ENCODE measurements around the gene UBXN10.

UBXN10 gene, protein sequence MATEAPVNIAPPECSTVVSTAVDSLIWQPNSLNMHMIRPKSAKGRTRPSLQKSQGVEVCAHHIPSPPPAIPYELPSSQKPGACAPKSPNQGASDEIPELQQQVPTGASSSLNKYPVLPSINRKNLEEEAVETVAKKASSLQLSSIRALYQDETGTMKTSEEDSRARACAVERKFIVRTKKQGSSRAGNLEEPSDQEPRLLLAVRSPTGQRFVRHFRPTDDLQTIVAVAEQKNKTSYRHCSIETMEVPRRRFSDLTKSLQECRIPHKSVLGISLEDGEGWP

GRCh38 chr1:20185834-20186782 lies at the start of gene UBXN10, which contains the start of gene PLA2G2C:
Gene UBXN10, plus strand, starts transcription at chr1:20186096. Its CDS starts 4,466 bp downstream, at chr1:20190562.
Gene PLA2G2C, minus strand, starts transcription at chr1:20186518. Its CDS starts 9,155 bp downstream, at chr1:20177363.
- DNase-seq (ENCODE audit: low spot score) = no peak

DNA sequence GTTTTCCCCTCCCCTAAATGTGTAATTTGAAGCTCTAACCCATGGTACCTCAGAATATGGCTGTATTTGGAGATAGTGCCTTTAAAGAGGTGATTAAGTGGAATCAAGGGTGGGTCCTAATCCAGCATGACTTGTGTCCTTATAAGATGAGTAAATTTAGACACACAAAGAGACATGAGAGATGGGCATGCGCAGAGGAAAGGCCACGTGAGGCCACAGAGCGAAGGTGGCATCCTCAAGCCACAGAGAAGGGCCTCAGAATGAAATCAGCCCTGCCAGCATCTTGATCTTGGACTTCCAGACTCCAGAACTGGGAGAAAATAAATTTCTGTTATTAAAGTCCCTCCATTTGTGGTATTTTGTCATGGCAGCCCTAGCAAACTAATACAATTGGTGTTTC lies 49.6 kb upstream of the UBXN10 start:
- no peak for DNase-seq (ENCODE audit: low spot score)

DNA sequence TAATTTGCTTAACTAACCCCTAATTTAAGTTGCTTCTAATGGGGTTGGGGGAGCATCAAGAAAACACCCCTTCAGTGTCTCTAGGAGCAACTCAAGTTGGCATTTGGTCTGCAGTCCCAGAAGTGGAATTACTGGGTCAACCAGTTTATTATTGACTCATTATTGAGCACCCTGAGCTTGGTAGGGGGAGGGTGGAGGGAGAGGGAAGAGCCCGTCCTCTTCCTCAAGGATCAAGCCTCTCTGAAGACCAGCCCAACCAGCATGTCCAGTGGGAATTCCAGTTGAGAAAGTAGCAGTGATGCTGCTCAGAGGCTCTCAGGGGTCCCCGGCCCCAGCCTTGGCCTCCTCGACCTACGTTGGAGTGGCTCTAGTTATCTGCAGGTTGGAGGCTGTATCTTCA lies 48.8 kb upstream of the UBXN10 start:
- DNase-seq (ENCODE audit: low spot score) = no peak

GRCh38 chr1:20137604-20138003 lies 48.3 kb upstream of the UBXN10 start:
- DNase-seq (ENCODE audit: low spot score) = no peak

GRCh38 chr1:20138346-20138745 lies 47.5 kb upstream of the UBXN10 start:
- no peak for DNase-seq (ENCODE audit: low spot score)

GRCh38 chr1:20138961-20139550 lies 46.8 kb upstream of the UBXN10 start, which contains the start of gene PLA2G2F:
Gene PLA2G2F, plus strand, starts transcription at chr1:20139323. Its CDS starts 105 bp downstream, at chr1:20139428.
- DNase-seq (ENCODE audit: low spot score) = no peak

DNA sequence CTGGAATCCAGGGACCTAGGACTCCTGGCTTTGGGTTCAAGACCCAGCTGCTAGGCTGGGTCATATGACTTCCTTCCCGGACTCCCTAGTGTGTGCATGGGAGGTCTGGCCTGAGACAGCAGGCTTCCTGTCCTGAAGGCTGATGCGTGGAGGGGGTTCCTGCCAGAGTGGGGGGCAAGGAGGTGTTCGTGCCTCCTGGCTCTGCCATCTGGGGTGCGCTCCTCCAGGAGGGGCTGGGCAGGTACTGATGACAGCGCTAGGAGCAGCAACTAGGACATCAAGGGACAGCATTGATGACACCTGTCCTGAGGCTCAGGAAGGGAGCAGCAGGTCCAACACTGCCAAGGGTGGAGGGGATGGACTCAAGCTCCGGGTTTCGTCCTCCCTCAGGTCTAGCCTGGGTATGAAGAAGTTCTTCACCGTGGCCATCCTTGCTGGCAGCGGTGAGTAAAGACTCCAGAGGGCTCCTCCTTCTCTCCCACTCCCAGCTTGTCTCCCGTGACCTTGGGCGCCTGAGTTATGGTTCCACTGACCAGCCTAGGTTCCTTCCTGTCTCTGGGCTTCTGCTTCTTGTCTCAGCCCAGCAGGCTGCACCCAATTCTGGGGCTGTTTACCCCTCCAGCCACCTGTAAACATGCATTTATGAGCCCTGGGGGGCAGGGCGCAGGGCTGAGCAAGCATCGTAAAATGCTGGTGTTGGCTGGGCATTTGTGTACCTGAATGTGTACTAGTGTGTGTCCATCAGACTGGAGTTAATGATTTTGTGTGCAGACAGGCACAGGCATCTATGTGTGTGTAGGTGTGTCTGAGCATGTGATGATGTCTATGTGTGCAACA lies 45.9 kb upstream of the UBXN10 start:
- DNase-seq (ENCODE audit: low spot score) = peak; percentile 7

DNA sequence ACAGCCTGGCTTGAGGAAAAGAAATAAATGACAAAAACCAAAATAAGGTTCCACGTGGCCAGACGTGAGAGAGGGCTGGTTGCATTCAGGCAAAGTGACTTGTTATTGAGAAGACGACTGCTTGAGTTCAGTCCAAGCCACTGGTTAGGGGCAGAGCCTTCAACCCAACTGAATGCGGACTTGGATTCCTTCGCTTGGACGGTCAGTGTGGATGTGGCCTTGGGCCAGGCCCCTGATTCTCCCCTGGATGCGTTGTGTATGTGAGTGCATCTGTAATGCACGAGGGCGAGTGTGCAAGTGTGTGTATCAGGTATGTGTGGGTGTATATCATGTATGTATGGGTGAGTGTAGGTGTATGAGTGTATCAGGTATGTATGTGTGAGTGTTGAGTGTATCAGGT lies 44.9 kb upstream of the UBXN10 start:
- DNase-seq (ENCODE audit: low spot score) = peak; percentile 1

GRCh38 chr1:20141466-20141865 lies 44.4 kb upstream of the UBXN10 start:
- peak; percentile 3 for DNase-seq (ENCODE audit: low spot score)

DNA sequence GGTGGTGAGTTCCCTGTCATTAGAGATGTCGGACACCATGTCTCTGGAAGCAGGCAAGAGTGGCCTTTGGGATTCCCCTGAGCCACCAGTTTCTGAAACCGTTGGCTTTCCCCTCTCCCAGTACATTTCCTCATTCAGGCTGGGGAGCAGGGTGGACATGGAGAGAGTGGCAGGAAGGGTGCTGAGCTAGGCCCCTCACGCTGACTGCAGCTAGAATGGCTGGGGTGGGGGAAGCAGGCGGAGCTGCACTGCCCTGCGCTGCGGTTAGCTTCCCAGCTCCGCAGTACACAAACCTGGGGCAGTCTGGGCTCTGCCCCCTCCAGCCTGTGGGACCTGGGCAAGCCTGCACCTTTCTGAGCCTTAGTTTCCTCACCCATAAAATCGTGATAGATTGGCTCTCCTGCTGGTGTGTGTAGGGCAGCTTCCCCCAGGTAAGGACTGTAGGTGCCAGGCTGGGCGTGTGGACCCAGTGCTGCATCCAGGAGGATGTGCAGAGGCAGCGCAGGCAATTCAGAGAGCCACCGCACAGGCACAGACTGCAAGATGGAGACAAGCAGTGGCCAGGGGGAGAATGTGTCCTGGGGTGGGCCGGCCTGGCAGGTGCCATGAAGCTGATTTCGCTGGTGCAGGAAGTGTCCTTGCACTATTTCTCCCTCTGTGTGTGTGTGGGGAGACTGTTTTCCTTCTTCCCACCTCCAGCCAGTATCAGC lies 43.7 kb upstream of the UBXN10 start:
- DNase-seq (ENCODE audit: low spot score) = peak; percentile 11

DNA sequence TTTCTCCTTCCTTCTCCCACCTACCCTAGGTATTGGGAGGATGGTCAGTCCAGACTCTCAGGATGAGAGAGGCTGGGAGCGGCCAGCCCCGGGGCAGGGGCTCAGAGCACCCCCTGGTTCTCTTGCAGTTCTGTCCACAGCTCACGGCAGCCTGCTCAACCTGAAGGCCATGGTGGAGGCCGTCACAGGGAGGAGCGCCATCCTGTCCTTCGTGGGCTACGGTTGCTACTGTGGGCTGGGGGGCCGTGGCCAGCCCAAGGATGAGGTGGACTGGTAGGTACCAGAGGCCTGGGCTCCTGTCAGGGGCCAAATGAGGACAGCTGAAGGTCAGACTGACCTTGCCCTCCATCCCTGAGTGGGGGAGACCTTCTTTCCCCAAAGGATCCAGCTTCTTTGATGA lies 42.6 kb upstream of the UBXN10 start:
- DNase-seq (ENCODE audit: low spot score) = peak; percentile 8

DNA sequence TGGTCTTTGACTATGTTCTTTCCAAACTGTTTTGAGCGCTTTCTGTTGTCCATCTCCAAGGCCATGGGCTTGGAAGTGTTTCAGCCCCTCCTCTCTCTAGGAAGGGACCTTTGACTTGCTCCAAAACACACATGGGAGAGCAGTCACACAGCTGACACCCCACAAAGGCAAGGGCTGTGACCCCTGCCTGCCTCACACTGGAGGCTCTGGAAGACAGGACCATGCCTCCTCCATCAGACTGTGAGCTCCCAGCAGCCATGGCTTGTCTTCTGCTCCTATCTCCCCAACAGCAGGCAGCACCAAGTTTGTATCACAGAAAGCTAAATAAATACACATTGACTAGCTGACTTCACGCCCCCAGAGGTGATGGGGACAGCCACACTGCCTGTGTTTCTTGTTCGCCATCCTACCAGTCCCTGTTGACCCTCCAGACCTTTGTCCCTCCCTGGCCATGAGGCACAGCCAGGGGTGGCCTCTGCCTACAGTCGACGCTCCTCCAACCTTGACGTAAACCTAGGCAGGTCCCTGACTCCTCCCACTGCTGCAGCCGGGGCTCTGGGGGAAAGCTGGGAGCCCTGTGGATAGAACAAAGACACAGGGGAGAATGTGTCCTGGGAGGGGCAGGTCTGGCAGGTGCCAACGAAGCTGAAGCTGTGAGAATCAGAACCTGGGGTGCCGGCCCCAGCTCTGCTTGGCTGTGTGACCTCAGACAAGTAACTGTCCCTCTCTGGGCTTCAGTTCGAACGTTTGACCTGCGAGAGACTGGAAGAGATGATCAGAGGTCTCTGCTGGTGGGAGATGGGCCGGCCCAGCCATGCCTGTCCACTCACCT lies 41.9 kb upstream of the UBXN10 start:
- DNase-seq (ENCODE audit: low spot score) = peak; percentile 9

- DNase-seq (ENCODE audit: low spot score) = peak; percentile 11
Observed at GRCh38 chr1:20147846-20148570, 37.9 kb upstream of the UBXN10 start.

DNA sequence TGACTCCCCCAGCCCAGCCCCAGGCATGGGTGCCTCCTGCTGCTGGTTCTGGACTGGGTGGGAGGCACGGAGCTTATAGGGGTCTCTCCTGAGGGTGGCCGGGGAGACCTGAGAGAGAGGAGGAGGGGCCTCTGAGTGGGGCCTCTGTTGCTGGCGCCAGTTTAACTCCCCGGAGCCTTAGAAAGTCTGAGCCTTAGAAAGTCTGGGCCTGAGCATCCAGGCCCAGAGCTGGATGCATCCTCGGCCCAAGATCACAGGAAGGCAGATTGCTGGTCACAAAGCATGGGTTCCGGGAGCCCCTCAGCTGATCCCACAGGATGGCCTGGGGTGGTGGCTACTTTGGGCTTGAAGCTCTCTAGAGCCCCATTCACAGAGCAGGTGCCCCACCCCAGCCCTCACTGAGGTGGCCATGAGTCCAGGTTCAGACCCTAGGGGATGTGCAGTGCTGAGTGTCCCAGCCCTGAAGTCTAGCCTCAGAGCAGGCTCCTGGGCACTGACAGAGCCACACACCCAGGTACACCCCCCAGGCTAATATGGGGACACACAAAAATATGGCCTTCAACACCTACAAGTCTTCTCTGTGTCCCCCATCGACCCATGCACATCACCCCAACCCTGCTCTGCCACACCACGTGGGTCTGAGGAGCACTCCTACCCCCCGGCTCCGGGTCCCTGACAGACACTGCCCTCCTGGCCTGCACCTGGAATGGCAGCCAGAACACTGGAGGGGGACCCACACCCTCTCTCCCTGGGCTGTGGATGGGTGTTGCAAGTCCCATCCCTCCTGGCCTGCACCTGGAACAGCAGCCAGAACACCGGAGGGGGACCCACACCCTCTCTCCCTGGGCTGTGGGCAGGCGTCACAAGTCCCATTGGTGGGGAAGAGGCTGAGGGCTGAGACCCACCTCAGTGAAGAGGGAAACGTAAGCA lies 37.1 kb upstream of the UBXN10 start:
- peak; percentile 8 for DNase-seq (ENCODE audit: low spot score)

DNA sequence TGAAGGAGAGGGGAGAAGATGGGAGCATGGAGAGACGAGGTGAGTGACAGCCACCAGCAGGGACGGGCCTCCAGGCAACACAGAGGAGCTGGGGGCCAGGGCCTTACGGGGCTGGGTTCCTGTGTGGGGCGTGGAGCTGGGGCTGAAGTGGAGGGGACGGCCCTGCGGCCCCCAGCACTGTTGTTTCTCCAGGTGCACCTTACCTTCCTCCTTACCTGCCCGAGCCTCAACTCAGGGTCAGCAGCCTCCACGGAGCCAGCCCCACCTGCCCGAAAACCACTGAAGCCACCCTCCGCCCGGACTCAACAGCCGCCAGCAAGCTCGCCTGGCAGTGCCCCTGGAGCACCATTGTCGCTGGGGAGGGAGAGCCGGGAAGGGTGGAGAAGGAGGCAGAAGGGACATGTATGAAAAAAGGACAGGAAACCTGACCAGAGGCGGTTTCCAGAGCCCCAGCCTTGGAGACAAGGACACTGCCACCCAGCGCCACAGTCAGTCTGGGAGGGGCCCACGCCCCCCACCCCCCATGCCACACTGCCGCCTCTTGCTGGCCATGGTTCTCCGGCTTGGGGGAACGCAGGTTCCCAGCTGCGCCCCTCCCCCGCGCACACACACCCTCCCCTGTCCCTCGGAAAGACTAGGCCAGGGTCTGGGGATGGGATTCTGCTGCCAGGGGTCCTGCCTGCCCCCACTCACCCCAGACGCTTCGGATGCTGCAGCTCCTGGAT lies 36.1 kb upstream of the UBXN10 start:
- DNase-seq (ENCODE audit: low spot score) = peak; percentile 15

DNA sequence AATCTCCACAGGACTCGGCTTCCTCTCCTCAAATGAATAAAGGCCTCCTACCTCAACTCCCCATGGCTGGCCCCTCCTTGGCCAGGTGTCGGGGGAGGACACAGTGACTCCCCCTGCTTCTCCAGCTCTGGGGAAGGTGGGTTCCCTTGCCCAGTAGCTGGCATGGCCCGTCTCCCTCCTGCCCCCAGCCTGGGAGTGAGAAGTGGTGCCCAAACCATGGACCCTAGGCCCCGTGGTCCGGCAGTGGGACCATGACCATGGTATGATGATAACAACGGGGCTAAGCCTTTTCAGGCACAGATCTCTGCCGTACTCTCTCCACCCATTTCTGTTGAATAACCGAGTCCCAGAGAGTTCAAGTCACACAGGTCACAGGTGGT lies 35.6 kb upstream of the UBXN10 start:
- peak; percentile 11 for DNase-seq (ENCODE audit: low spot score)

DNA sequence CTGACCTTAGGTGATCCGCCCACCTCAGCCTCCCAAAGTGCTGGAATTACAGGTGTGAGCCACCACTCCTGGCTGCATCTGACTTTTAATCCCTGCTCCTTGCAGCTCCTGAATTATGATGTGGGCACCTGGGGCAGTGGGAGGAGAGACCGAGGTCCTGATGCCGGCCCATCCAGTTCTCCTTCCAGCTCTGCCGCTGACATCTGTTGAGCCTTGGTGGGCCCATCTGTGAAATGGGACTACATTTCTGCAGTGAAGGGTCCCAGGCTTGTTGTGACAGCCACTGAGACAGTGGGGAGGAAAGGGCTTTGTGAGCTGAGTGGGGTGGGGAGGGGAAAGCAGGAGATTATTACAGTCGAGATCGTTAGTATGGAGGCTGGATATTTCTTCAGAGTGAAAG lies 34.9 kb upstream of the UBXN10 start:
- DNase-seq (ENCODE audit: low spot score) = no peak

All from D341Med (cell line).